AG09309 (cell line): Measurements from ENCODE around the gene EPHB1.

Experiments
- DNase-seq: peaks from one replicate; pipeline ENCODE4 v3.0.0-alpha.2; 2010; ENCODE audit warnings: low read depth
- H3K4me3 ChIP-seq: 2 replicates; pipeline ENCODE4 v1.5.1; 2011; ENCODE audit warnings: mild to moderate bottlenecking, low read depth, low read length, moderate library complexity; ENCODE audit not compliant: control insufficient read depth
- CTCF ChIP-seq: IDR thresholded peaks from 2 replicates; pipeline ENCODE4 v1.5.1; 2011; ENCODE audit warnings: mild to moderate bottlenecking, low read depth, low read length, inconsistent platforms; ENCODE audit not compliant: insufficient read depth, control insufficient read depth; ENCODE audit errors: missing control alignments

Gene EPHB1

DNA sequence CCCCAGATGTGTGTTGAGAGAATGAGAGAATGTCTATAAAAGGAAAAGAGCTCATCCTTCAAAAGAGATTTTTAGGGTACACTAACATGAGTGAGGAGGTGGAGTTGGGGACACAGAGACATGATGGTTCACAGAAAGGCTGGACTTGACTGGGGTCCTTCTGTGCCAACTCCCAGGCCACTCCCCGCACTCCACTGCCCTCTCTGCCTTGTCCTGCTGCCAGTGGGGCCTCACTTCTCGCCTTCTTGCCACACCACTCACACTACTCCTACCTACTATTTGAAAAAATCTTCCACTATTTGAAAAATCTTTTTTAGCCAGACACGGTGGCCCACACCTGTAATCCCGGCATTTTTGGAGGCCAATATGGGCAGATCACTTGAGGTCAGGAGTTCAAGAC, 298.1 kb downstream of the EPHB1 start:
- DNase-seq = no peak
- no peak for TF ChIP-seq CTCF

DNA sequence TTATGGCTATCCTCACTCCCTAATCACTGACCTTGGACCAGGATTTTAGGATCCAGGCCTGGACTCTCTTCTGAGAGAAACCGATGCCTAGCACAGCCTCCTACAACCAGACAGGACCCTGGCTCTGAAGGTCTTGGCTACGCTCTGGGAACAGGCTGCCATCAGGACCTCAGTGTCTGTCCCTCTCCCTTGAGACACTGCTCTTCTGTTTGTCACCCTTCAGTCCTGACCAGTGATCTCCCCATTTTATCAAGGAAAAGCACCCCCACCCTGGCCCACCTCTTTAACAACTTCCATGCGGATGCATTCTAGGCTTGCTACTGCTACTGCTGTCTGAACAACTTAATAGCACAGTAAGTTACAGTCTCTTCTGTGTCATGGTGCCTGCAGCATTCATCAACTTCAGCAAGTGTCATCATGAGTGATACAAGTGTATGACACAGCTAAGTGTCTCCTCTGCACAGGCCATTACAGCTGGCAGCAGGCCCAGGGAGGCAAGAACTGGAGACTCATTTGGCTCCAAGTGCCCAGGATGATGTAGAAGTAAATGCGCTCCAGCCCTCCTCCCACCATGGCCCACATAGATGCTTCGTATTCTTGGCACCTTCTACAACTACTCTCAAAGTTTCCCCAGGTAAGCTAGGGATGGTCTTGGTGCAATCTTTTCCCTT, 302.4 kb downstream of the EPHB1 start:
- H3K4me3 ChIP-seq = no peak overlapping the region
- no peak for DNase-seq
- no peak for TF ChIP-seq CTCF

More for the DNA sequence above, 298.1 kb downstream of the EPHB1 start:
- no peak overlapping the region for H3K4me3 ChIP-seq

DNA sequence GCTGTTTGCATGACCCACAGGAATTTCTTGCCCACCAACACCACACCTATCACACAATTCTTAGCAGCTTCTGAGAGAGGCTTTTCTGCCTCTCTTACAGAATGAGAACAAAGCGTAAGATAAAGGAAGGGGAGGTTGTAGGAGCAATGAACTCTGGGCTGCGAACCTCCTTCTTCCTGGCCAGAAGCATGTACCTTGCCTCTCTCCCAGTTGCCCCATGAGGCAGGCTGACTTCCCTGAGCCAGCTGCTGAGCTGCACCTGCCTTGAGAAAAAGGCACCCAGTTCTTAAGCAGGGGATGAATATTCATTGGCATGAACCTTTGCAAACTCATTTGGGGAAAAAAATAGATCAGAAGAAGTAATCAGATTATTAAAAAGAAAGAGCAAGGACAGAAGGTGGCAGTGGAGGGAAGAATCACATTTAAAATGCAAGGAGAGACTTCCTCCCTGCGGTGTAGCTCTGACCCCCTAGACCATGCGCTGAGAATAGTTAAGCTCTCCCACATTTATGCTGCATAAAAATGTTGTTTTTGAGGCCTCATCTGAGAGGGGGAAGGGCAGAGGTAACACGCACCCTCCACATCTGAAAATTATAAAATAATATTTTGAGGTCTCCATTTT, 304.8 kb downstream of the EPHB1 start:
- no peak for DNase-seq
- TF ChIP-seq CTCF = no peak
- H3K4me3 ChIP-seq = no peak overlapping the region

- DNase-seq = no peak
- H3K4me3 ChIP-seq = no peak overlapping the region
- no peak for TF ChIP-seq CTCF
Measured at GRCh38 chr3:135100366-135100765, 305.3 kb downstream of the EPHB1 start.

DNA sequence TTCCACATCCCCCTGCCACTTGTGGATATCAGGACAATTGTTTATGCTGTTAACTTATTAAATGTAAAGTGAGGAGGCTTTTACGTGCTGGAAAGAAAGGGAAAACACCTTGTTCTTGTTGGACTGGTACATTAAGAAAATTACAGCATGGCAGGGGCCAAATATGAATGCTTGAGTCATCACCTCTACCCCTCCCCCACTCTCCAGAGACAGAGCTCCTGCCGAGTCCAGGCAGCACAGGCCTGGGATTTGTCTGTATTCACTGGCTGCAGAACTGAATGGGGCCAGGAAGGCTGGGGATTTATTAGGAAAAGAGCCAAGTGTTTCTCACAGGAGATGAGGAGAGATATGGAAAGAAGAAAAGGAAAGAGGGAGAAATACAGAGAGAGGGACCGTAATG, 308.9 kb downstream of the EPHB1 start:
- no peak for DNase-seq
- no peak for TF ChIP-seq CTCF
- no peak overlapping the region for H3K4me3 ChIP-seq

DNA sequence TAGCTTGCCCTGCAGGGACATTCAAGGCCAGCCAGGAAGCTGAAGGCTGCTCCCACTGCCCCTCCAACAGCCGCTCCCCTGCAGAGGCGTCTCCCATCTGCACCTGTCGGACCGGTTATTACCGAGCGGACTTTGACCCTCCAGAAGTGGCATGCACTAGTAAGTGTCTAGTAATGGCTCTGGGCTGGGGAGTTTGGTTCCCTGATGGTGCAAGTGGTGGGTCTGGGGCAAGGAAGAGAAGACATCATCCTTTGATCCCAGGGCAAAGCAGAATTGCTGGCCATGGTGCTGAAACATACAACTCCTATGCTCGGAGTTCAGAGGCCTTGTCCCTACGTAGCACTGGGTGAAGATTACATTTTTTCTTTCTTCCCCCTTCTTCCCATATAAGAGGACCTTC, 311.4 kb downstream of the EPHB1 start:
- no peak overlapping the region for H3K4me3 ChIP-seq
- TF ChIP-seq CTCF = no peak
- no peak for DNase-seq
